ENCODE measurements around the gene GZMM. TPM values are rescaled to one million over a fixed set of nuclear protein-coding genes. Genes with fewer than 3 reads are reported as not detected.

The GZMM gene
- total and polyA plus RNA-seq, 4 experiments from 2014 or later, result 25.5 to 122 (median 55.4) TPM

- peaks cover 23 to 57% (median 37%) of the 10 kb centered on the region in 4 donors for H3K4me1 Mint-ChIP-seq
- no peaks in the 10 kb centered on the region for H3K9me3 ChIP-seq (ENCODE audit: control insufficient read depth in 1 of 2, low read length in 2 of 2)
- intact Hi-C loops (cut with micrococcal nuclease), result loop anchor here (10.0 kb wide), 1 partner anchor 122 kb away; the partner anchor contains the start of genes FGF22 and POLRMT
- no peak overlapping the region for H3K4me3 ChIP-seq (ENCODE audit: low read length in 2 of 2)
- peaks cover 52% of the 10 kb centered on the region for H3K4me1 ChIP-seq (ENCODE audit: insufficient read depth, low read length)
- CTCF ChIA-PET (ENCODE audit: partially characterized antibody), result interaction anchor here (2.8 kb wide), 1 partner anchor 9 kb away, joined by 22 read pairs; no protein-coding TSS in a partner anchor
- no peak overlapping the region for H3K4me3 Mint-ChIP-seq
- H3K27ac ChIP-seq (ENCODE audit: low read depth, low read length), result peak overlapping the region; percentile 87
- POLR2A ChIA-PET (ENCODE audit: partially characterized antibody), result interaction anchor here (3.0 to 4.3 kb wide), 3 partner anchors 9 to 59 kb away, joined by 25 to 111 read pairs (median 30); partner anchors contain the start of genes BSG and CDC34
- DNase-seq, result no peak
- H3K27me3 ChIP-seq (ENCODE audit: insufficient read depth, low read length), result no peaks in the 10 kb centered on the region
- peak overlapping the region; percentile 70 to 100 (median 99) for H3K27ac Mint-ChIP-seq
- peaks cover 4 to 9% of the 10 kb centered on the region in 2 donors for H3K36me3 Mint-ChIP-seq
- no peaks in the 10 kb centered on the region for H3K27me3 Mint-ChIP-seq
- peaks cover 0 to 4% (median 0%) of the 10 kb centered on the region in 8 donors for H3K9me3 Mint-ChIP-seq
- H3K36me3 ChIP-seq (ENCODE audit: insufficient read depth, low read length), result no peaks in the 10 kb centered on the region
Measured at GRCh38 chr19:512547-513365, 31.1 kb upstream of the GZMM start.

DNA sequence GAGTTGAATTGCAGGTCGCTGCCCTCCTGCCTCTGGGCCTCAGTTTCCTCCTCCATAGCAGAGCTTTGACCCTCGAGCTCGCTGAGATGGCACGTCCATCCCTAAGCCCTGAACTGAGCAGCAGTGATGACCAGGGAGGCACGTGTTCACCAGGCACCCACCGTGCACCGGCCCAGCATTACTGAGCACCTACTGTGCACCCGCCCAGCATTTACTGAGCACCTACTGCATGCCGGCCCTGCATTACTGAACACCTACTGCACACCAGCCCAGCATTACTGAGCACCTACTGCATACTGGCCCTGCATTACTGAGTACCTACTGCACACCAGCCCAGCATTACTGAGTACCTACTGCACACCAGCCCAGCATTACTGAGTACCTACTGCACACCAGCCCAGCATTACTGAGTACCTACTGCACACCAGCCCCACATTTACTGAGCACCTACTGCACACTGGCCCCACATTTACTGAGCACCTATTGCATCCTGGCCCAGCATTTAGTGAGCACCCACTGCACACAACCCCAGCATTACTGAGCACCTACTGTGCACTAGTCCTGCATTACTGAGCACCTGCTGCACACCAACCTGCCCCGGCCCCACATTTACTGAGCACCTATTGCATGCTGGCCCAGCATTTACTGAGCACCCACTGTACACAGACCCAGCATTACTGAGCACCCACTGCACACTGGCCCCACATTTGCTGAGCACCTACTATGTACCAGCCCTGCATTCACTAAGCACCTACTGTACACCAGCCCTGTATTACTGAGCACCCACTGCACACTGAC, 30.3 kb upstream of the GZMM start:
- CTCF ChIA-PET (ENCODE audit: partially characterized antibody), result interaction anchor here (2.0 kb wide), 1 partner anchor 7 kb away, joined by 6 read pairs; no protein-coding TSS in a partner anchor
- POLR2A ChIA-PET (ENCODE audit: partially characterized antibody), result no interaction called here
- no peaks in the 10 kb centered on the region for H3K27me3 ChIP-seq (ENCODE audit: insufficient read depth, low read length)

DNA sequence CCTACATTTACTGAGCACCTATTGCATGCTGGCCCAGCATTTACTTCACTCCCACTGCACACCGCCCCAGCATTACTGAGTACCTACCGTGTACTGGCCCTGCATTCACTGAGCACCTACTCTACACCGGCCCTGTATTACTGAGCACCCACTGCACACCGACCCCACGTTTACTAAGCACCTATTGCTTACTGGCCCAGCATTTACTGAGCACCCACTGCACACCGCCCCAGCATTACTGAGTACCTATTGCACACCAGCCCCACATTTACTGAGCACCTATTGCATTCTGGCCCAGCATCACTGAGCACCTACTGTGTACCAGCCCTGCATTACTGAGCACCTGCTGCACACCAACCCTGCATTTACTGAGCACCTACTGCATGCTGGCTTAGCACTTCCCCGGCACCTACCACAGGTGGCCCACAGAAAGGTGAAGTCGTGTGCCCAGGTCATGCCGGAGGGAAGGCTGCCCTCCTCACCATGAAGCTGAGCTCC, 29.6 kb upstream of the GZMM start:
- H3K27ac ChIP-seq (ENCODE audit: low read depth, low read length), result peak overlapping the region; percentile 1
- Mint-ChIP-seq H3K4me3 (peak overlapping the region in 3 of 8 donors; percentile 13 to 59 (median 38)), H3K9me3 (peaks cover 0 to 4% (median 0%) of the 10 kb centered on the region in 8 donors), H3K36me3 (peaks cover 4 to 5% of the 10 kb centered on the region in 2 donors), H3K27ac (peak overlapping the region; percentile 66 to 91 (median 83)), H3K27me3 (no peaks in the 10 kb centered on the region), H3K4me1 (peaks cover 16 to 43% (median 30%) of the 10 kb centered on the region in 4 donors)
- H3K4me3 ChIP-seq (ENCODE audit: low read length in 2 of 2), result no peak overlapping the region
- ChIA-PET POLR2A (ENCODE audit: partially characterized antibody) (interaction anchor here (1.1 kb wide), 1 partner anchor 8 kb away, joined by 3 read pairs; no protein-coding TSS in a partner anchor), CTCF (ENCODE audit: partially characterized antibody) (interaction anchor here (2.0 kb wide), 1 partner anchor 8 kb away, joined by 6 read pairs; no protein-coding TSS in a partner anchor)
- intact Hi-C loops (cut with micrococcal nuclease), result loop anchor here (10.0 kb wide), 1 partner anchor 121 kb away; the partner anchor contains the start of genes FGF22 and POLRMT
- peaks cover 38% of the 10 kb centered on the region for H3K4me1 ChIP-seq (ENCODE audit: insufficient read depth, low read length)
- H3K9me3 ChIP-seq (ENCODE audit: control insufficient read depth in 1 of 2, low read length in 2 of 2), result no peaks in the 10 kb centered on the region
- H3K36me3 ChIP-seq (ENCODE audit: insufficient read depth, low read length), result no peaks in the 10 kb centered on the region
- no peak for DNase-seq
- no peaks in the 10 kb centered on the region for H3K27me3 ChIP-seq (ENCODE audit: insufficient read depth, low read length)

More for the DNA sequence above, 30.3 kb upstream of the GZMM start:
- Mint-ChIP-seq H3K9me3 (peaks cover 0 to 4% (median 0%) of the 10 kb centered on the region in 8 donors), H3K27me3 (no peaks in the 10 kb centered on the region), H3K36me3 (peaks cover 4 to 6% of the 10 kb centered on the region in 2 donors), H3K4me3 (peak overlapping the region in 3 of 8 donors; percentile 8 to 59 (median 38)), H3K4me1 (peaks cover 18 to 49% (median 34%) of the 10 kb centered on the region in 4 donors), H3K27ac (peak overlapping the region; percentile 66 to 91 (median 83))
- intact Hi-C loops (cut with micrococcal nuclease), result loop anchor here (10.0 kb wide), 1 partner anchor 121 kb away; the partner anchor contains the start of genes FGF22 and POLRMT
- no peaks in the 10 kb centered on the region for H3K9me3 ChIP-seq (ENCODE audit: control insufficient read depth in 1 of 2, low read length in 2 of 2)
- peaks cover 44% of the 10 kb centered on the region for H3K4me1 ChIP-seq (ENCODE audit: insufficient read depth, low read length)
- H3K36me3 ChIP-seq (ENCODE audit: insufficient read depth, low read length), result no peaks in the 10 kb centered on the region
- no peak overlapping the region for H3K4me3 ChIP-seq (ENCODE audit: low read length in 2 of 2)
- no peak for DNase-seq
- H3K27ac ChIP-seq (ENCODE audit: low read depth, low read length), result no peak overlapping the region

DNA sequence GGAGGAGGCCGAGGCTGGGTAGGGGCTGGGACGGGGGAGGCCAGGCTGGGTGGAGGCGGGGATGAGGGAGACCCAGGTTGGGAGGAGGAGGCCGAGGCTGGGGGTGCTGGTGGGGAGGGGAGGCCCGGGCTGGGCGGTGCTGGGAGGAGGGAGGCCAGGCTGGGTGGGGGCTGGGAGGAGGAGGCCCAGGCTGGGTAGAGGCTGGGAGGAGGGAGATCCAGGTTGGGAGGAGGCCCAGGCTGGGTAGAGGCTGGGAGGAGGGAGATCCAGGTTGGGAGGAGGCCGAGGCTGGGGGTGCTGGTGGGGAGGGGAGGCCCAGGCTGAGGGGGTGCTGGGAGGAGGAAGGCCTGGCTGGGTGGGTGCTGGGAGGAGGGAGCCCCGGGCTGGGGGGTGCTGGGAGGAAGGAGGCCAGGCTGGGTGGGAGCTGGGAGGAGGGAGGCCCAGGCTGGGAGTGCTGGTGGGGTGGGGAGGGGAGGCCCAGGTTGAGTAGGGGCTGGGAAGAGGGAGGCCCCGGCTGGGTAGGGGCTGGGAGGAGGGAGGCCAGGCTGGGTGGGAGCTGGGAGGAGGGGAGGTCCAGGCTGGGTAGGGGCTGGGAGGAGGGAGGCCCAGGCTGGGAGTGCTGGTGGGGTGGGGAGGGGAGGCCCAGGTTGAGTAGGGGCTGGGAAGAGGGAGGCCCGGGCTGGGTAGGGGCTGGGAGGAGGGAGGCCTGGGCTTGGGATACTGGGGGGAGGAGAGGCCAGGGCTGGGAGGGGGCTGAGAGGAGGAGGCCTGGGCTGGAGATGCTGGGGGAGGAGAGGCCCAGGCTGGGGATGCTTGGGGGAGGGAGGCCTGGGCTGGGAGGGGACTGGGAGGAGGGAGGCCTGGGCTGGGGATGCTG, 25.9 kb upstream of the GZMM start:
- Histone ChIP-seq H3K4me1 (ENCODE audit: insufficient read depth, low read length) (peaks cover 2% of the 10 kb centered on the region), H3K27me3 (ENCODE audit: insufficient read depth, low read length) (no peaks in the 10 kb centered on the region), H3K9me3 (ENCODE audit: control insufficient read depth in 1 of 2, low read length in 2 of 2) (no peaks in the 10 kb centered on the region), H3K27ac (ENCODE audit: low read depth, low read length) (no peak overlapping the region), H3K36me3 (ENCODE audit: insufficient read depth, low read length) (no peaks in the 10 kb centered on the region), H3K4me3 (ENCODE audit: low read length in 2 of 2) (no peak overlapping the region)
- peaks cover 4 to 22% (median 13%) of the 10 kb centered on the region in 4 donors for H3K4me1 Mint-ChIP-seq
- CTCF ChIA-PET (ENCODE audit: partially characterized antibody), result interaction anchor here (0.9 to 1.5 kb wide), 2 partner anchors 15 to 66 kb away, joined by 3 to 9 read pairs; partner anchors contain the start of gene CDC34
- H3K4me3 Mint-ChIP-seq, result no peak overlapping the region
- no peaks in the 10 kb centered on the region for H3K27me3 Mint-ChIP-seq
- peak overlapping the region in 1 of 7 donors; percentile 43 for H3K27ac Mint-ChIP-seq
- POLR2A ChIA-PET (ENCODE audit: partially characterized antibody), result interaction anchor here (1.2 to 3.0 kb wide), 5 partner anchors 8 to 29 kb away, joined by 3 to 14 read pairs (median 6); partner anchors contain the start of gene CDC34
- peaks cover 0 to 3% (median 0%) of the 10 kb centered on the region in 8 donors for H3K9me3 Mint-ChIP-seq
- DNase-seq, result no peak
- peaks cover 0 to 4% of the 10 kb centered on the region in 2 donors for H3K36me3 Mint-ChIP-seq
- intact Hi-C loops (cut with micrococcal nuclease), result loop anchor here (10.0 kb wide), 1 partner anchor 117 kb away; the partner anchor contains the start of genes FGF22 and POLRMT

DNA sequence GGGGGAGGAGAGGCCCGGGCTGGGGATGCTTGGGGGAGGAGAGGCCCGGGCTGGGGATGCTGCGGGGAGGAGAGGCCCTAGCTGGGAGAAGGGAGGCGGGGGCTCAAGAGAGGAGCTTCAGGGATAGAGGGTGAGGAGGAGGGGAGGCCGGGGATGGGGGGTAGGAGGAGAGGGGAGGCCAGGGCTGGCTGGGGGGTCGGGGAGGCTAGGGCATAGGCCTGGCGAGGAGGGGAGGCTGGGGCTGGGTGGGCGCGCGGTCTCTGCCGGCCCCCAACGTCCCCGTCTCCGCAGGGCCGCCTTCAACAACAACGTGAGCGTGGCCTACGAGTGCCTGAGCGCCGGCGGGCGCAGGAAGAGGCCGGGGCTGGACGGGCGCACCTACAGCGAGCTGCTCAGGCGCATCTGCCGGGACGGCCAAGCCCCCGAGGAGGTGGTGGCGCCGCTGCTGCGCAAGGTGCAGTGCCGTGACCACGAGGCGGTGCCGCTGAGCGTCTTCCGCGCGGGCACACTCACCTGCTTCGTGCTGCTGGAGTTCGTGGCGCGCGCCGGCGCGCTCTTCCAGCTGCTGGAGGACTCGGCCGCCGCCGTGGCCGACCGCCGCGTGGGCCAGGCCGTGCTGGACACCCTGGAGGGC, 25.1 kb upstream of the GZMM start:
- peak in 4 of 5 donors; percentile 58 to 68 (median 63) for DNase-seq
- Histone ChIP-seq H3K27ac (ENCODE audit: low read depth, low read length) (no peak overlapping the region), H3K36me3 (ENCODE audit: insufficient read depth, low read length) (no peaks in the 10 kb centered on the region), H3K27me3 (ENCODE audit: insufficient read depth, low read length) (no peaks in the 10 kb centered on the region), H3K4me3 (ENCODE audit: low read length in 2 of 2) (no peak overlapping the region), H3K4me1 (ENCODE audit: insufficient read depth, low read length) (no peaks in the 10 kb centered on the region), H3K9me3 (ENCODE audit: control insufficient read depth in 1 of 2, low read length in 2 of 2) (no peaks in the 10 kb centered on the region)
- H3K4me3 Mint-ChIP-seq, result peak overlapping the region in 1 of 8 donors; percentile 41
- ChIA-PET CTCF (ENCODE audit: partially characterized antibody) (interaction anchor here (0.9 to 1.5 kb wide), 3 partner anchors 12 to 66 kb away, joined by 3 to 9 read pairs (median 3); partner anchors contain the start of gene CDC34), POLR2A (ENCODE audit: partially characterized antibody) (interaction anchor here (1.2 to 3.0 kb wide), 5 partner anchors 8 to 30 kb away, joined by 3 to 14 read pairs (median 6); partner anchors contain the start of gene CDC34)
- peaks cover 4 to 19% (median 13%) of the 10 kb centered on the region in 4 donors for H3K4me1 Mint-ChIP-seq
- peak overlapping the region in 2 of 7 donors; percentile 18 to 43 for H3K27ac Mint-ChIP-seq
- intact Hi-C loops (cut with micrococcal nuclease), result loop anchor here (1.0 to 10.0 kb wide), 2 partner anchors 54 to 116 kb away; partner anchors contain the start of genes BSG, FGF22 and POLRMT
- no peaks in the 10 kb centered on the region for H3K27me3 Mint-ChIP-seq
- H3K9me3 Mint-ChIP-seq, result peaks cover 0 to 3% (median 0%) of the 10 kb centered on the region in 8 donors
- H3K36me3 Mint-ChIP-seq, result peaks cover 0 to 4% of the 10 kb centered on the region in 2 donors

Measured in CD4-positive, alpha-beta memory T cell (primary cell).